Body of pancreas (tissue), 4 donors: ENCODE measurements around the gene PASK.

ENCODE experiments used
- POLR2A ChIP-seq, 3 donors: fragments of 450-650 bp; IDR thresholded peaks; one replicate each; pipeline ENCODE4 v1.6.1; 2016; ENCODE audit warnings: antibody characterized with exemption in 3 of 3, mild to moderate bottlenecking in 2 of 3
- TF ChIP-seq, protein P1 (sequence below), 7 experiments: fragments of 450-650 bp in 4 of 7; fragments of 200-600 bp in 3 of 7; sonication (generic) in 3 of 7; IDR thresholded peaks; one replicate each; pipeline ENCODE4 v1.5.1; 2016 to 2019; ENCODE audit warnings: antibody characterized with exemption in 7 of 7

DNA sequence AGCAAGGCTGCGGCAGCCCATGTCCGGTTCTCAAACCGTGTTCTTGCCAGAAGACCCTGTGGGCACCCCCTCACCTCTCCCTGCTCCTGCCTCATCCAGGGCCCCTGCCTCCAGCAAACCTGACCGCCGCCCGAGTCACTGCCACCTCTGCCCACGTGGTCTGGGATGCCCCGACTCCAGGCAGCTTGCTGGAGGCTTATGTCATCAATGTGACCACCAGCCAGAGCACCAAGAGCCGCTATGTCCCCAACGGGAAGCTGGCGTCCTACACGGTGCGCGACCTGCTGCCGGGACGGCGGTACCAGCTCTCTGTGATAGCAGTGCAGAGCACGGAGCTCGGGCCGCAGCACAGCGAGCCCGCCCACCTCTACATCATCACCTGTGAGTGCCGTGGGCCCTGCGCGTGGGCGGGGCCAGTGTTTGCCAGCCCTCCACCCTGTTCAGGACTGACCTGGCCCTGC is 79.4 kb downstream of the PASK start:
- TF ChIP-seq, protein P1, sequence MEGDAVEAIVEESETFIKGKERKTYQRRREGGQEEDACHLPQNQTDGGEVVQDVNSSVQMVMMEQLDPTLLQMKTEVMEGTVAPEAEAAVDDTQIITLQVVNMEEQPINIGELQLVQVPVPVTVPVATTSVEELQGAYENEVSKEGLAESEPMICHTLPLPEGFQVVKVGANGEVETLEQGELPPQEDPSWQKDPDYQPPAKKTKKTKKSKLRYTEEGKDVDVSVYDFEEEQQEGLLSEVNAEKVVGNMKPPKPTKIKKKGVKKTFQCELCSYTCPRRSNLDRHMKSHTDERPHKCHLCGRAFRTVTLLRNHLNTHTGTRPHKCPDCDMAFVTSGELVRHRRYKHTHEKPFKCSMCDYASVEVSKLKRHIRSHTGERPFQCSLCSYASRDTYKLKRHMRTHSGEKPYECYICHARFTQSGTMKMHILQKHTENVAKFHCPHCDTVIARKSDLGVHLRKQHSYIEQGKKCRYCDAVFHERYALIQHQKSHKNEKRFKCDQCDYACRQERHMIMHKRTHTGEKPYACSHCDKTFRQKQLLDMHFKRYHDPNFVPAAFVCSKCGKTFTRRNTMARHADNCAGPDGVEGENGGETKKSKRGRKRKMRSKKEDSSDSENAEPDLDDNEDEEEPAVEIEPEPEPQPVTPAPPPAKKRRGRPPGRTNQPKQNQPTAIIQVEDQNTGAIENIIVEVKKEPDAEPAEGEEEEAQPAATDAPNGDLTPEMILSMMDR (IDR thresholded peaks at IDR 0.05) = no peak
- no peak for TF ChIP-seq POLR2A (IDR thresholded peaks at IDR 0.05)
